ENCODE measurements around the gene MAP1A.
"Not testable (repeated sequence)": the region's sequence is repeated elsewhere in the genome, so short reads cannot be mapped to it uniquely, and the experiment has no call there.

MAP1A gene

GRCh38 chr15:43527016-43527801 lies 9.8 kb downstream of the MAP1A start:
- H3K4me3 ChIP-seq, result no peak overlapping the region
- no peak overlapping the region for H3K27ac ChIP-seq

DNA sequence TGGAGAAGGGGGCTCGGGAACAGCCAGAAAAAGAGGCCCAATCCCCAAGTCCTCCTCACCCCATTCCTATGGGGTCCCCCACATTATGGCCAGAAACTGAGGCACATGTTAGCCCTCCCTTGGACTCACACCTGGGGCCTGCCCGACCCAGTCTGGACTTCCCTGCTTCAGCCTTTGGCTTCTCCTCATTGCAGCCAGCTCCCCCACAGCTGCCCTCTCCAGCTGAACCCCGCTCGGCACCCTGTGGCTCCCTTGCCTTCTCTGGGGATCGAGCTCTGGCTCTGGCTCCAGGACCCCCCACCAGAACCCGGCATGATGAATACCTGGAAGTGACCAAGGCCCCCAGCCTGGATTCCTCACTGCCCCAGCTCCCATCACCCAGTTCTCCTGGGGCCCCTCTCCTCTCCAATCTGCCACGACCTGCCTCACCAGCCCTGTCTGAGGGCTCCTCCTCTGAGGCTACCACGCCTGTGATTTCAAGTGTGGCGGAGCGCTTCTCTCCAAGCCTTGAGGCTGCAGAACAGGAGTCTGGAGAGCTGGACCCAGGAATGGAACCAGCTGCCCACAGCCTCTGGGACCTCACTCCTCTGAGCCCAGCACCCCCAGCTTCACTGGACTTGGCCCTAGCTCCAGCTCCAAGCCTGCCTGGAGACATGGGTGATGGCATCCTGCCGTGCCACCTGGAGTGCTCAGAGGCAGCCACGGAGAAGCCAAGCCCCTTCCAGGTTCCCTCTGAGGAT lies 10.6 kb downstream of the MAP1A start:
- no peak overlapping the region for H3K4me3 ChIP-seq
- no peak overlapping the region for H3K27ac ChIP-seq

GRCh38 chr15:43528542-43529007 lies 11.2 kb downstream of the MAP1A start:
- H3K27ac ChIP-seq, result no peak overlapping the region

DNA sequence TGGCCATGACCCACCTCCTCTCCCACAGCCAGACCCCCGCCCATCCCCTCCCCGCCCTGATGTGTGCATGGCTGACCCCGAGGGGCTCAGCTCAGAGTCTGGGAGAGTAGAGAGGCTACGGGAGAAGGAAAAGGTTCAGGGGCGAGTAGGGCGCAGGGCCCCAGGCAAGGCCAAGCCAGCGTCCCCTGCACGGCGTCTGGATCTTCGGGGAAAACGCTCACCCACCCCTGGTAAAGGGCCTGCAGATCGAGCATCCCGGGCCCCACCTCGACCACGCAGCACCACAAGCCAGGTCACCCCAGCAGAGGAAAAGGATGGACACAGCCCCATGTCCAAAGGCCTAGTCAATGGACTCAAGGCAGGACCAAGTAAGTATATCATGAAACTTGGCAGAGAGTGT lies 11.7 kb downstream of the MAP1A start:
- H3K4me3 ChIP-seq, result no peak overlapping the region
- no peak overlapping the region for H3K27ac ChIP-seq

More at GRCh38 chr15:43528542-43529007, 11.2 kb downstream of the MAP1A start:
- no peak overlapping the region for H3K4me3 ChIP-seq

GRCh38 chr15:43529587-43530345 lies 12.4 kb downstream of the MAP1A start:
- H3K4me3 ChIP-seq, result no peak overlapping the region
- no peak overlapping the region for H3K27ac ChIP-seq

DNA sequence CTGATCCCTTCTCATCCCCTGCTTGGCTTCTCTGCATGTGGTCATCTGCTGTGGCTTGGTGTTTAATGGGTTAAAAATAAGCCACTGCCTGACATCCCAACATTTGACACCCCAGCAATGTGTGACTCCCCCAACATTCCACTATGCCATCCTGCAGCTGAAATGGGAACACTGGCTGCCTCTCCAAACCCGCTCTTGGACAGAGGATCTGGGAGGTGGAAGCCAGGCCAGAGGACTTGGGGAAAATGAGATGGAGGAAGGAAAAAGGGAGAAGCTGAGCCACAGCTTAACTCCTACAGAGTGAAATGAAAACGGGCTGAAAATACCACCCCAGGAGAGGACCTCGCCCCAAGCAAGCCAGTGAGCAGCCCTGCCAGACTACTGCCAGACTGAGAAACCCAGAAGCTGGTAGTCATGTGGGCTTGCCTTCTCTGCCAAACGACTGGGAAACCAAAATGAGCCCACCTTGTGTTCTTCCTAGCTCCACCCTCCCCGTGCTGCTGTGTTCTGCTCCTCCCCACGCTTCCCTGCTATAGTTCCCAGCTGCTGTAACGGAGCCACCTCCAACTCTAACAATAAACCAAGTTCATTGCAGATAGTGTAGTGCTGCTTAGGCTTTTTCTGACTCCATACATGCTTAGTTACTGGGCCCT lies 13.7 kb downstream of the MAP1A start:
- Histone ChIP-seq H3K4me3 (no peak overlapping the region), H3K27ac (peak overlapping the region in 3 of 21 experiments; percentile 23 to 47 (median 44))

- not testable (repeated sequence) for H3K4me3 ChIP-seq, H3K27ac ChIP-seq
Observed at GRCh38 chr15:43532826-43533225, 15.4 kb downstream of the MAP1A start.

DNA sequence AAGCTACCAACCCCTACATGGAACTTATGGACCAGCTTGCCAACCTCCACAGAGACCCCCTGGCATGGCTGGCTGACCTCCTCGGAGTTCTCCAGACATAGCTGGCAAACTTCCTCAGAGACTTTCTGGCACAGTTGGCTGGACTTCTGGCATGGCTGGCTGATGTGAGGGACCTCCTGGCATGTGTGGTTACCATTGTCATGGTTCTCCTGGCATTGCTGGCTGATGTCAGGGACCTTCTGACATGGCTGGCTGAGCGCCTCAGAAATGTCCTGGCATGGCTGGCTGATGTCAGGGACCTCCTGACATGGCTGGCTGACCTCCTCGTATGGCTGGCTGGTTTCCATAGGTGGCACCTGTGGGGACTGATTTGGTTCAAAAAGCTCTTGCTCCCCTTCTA lies 17.5 kb downstream of the MAP1A start:
- H3K27ac ChIP-seq, result no peak overlapping the region
- H3K4me3 ChIP-seq, result no peak overlapping the region

GRCh38 chr15:43538091-43538490 lies 20.7 kb downstream of the MAP1A start:
- Histone ChIP-seq H3K4me3 (no peak overlapping the region), H3K27ac (no peak overlapping the region)

DNA sequence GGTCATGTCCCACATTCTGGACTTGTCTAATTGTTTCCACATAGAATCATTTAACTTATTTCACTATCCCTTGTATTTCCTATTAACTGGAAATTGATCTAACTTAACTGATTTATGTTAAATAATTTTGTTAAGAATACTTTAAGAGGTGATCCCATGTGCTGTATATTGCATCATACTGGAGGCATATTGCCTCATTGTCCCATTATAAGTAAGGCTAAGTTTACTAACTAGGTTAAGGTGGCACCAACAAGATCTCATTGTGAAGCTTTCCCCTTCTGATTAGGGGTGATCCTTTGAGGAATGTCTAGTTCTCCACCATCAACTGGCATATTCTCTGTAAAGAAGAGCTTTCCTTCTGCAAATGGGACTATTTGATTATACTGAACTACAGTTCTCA lies 24.4 kb downstream of the MAP1A start:
- Histone ChIP-seq H3K4me3 (no peak overlapping the region), H3K27ac (no peak overlapping the region)

GRCh38 chr15:43544266-43544665 lies 26.9 kb downstream of the MAP1A start:
- Histone ChIP-seq H3K4me3 (no peak overlapping the region), H3K27ac (no peak overlapping the region)

GRCh38 chr15:43545426-43545825 lies 28.0 kb downstream of the MAP1A start:
- no peak overlapping the region for H3K27ac ChIP-seq
- no peak overlapping the region for H3K4me3 ChIP-seq

- Histone ChIP-seq H3K27ac (no peak overlapping the region), H3K4me3 (no peak overlapping the region)
Observed at GRCh38 chr15:43547539-43547938, 30.1 kb downstream of the MAP1A start.

GRCh38 chr15:43550527-43551363 lies 33.3 kb downstream of the MAP1A start:
- no peak overlapping the region for H3K4me3 ChIP-seq
- peak overlapping the region in 2 of 21 experiments; percentile 24 to 44 for H3K27ac ChIP-seq

- no peak overlapping the region for H3K4me3 ChIP-seq
- H3K27ac ChIP-seq, result peak overlapping the region in 2 of 21 experiments; percentile 17 to 43
Observed at GRCh38 chr15:43552256-43552655, 34.8 kb downstream of the MAP1A start.

- Histone ChIP-seq H3K27ac (no peak overlapping the region), H3K4me3 (no peak overlapping the region)
Observed at GRCh38 chr15:43552986-43553385, 35.6 kb downstream of the MAP1A start.

GRCh38 chr15:43562753-43563152 lies 45.3 kb downstream of the MAP1A start:
- H3K27ac ChIP-seq, H3K4me3 ChIP-seq: not testable (repeated sequence)

- not testable (repeated sequence) for H3K4me3 ChIP-seq, H3K27ac ChIP-seq
Observed at GRCh38 chr15:43563793-43564192, 46.4 kb downstream of the MAP1A start.

DNA sequence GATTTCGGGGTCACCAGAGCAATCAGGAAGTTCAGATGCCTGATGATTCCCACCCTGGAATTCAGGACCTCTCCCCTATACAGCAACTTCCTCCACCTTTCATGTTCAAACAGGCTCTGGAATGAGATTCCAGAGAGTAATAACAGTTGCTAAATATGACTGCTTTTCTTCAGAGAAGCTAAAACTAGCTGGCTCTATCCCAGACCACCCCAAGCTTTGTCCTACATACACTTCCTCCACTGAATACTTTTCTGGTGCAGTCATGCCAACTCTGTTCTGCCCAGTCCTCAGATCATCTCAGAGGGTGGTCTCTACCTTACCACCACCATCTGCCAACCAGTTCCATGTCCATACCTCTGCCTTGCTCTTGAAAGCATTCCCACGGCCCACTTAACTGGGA lies 49.2 kb downstream of the MAP1A start:
- not testable (repeated sequence) for H3K4me3 ChIP-seq, H3K27ac ChIP-seq
